AG04449 (cell line): ENCODE data around the gene SNRPD2.
A peak's percentile ranks its signal among the peaks of the same experiment; 100 is the strongest.

Source experiments
- CTCF ChIA-PET: fragments of 350-600 bp; formaldehyde crosslinking; extraction: SDS; loops from one replicate; lab custom pipeline; 2021; ENCODE audit warnings: antibody characterized with exemption; lab: Yijun Ruan, JAX
- POLR2A ChIA-PET: fragments of 400-600, 350-600 bp; formaldehyde crosslinking; extraction: SDS; loops from one replicate; lab custom pipeline; 2020; ENCODE audit warnings: antibody characterized with exemption, inconsistent platforms; lab: Yijun Ruan, JAX
- DNase-seq: peaks from one replicate; pipeline ENCODE4 v3.0.0-alpha.2; 2010; ENCODE audit warnings: low read depth, low spot score
- H3K4me3 ChIP-seq: 2 replicates; pipeline ENCODE4 v1.5.1; 2011; ENCODE audit warnings: low read depth, mild to moderate bottlenecking, control low read depth, low read length
- TF ChIP-seq, protein P1 (sequence below): IDR thresholded peaks from one replicate; pipeline ENCODE4 v1.5.1; 2011; ENCODE audit warnings: mild to moderate bottlenecking, moderate library complexity, low read length, control low read depth, inconsistent platforms; ENCODE audit not compliant: insufficient read depth; ENCODE audit errors: missing control alignments

SNRPD2 gene

DNA sequence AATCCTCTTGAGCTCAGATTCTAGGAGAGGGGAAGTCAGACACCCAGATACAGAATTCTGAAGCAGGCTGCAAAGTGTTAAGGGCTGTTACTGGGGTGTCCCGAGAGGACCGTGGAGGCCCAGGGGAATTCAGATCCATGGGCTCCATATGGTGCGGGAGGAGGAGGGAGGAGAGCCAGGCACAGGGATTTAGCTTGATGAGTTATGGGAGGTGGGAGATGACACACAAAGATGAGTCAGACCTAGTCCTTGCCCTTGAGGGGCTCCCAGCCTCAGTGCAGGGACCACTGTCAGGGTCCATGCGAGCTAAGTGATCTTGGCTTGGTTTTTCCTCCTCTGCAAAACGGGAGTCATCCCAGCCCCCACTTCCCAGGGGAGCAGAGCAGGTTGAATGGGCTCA is 38.1 kb downstream of the SNRPD2 start:
- no peak for DNase-seq
- no peak overlapping the region for H3K4me3 ChIP-seq
- CTCF ChIA-PET = interaction anchor here (0.6 to 1.8 kb wide), 5 partner anchors 7 to 168 kb away, joined by 3 to 5 read pairs (median 3); partner anchors contain the start of gene GIPR
- TF ChIP-seq, protein P1, sequence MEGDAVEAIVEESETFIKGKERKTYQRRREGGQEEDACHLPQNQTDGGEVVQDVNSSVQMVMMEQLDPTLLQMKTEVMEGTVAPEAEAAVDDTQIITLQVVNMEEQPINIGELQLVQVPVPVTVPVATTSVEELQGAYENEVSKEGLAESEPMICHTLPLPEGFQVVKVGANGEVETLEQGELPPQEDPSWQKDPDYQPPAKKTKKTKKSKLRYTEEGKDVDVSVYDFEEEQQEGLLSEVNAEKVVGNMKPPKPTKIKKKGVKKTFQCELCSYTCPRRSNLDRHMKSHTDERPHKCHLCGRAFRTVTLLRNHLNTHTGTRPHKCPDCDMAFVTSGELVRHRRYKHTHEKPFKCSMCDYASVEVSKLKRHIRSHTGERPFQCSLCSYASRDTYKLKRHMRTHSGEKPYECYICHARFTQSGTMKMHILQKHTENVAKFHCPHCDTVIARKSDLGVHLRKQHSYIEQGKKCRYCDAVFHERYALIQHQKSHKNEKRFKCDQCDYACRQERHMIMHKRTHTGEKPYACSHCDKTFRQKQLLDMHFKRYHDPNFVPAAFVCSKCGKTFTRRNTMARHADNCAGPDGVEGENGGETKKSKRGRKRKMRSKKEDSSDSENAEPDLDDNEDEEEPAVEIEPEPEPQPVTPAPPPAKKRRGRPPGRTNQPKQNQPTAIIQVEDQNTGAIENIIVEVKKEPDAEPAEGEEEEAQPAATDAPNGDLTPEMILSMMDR = no peak
- POLR2A ChIA-PET = no interaction called here

DNA sequence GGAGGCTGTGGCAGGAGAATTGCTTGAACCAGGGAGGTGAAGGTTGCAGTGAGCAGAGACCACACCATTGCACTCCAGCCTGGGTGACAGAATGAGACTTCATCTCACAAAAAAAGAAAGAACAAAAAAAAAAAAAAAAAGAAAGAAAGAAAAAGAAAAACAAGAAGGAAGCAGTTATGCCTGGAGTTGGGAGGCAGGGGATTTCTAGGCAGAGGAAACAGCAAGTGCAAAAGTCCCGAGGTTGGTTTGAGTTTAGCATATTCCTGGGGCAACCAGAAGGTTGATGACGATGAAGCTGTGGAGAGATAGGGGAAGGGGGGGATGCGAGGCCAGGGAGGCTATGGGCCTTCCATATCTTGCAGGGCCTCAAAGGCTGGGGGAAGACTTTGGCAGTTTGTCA is 41.0 kb downstream of the SNRPD2 start:
- DNase-seq = no peak
- H3K4me3 ChIP-seq = no peak overlapping the region
- POLR2A ChIA-PET = no interaction called here
- CTCF ChIA-PET = interaction anchor here (1.2 to 1.7 kb wide), 2 partner anchors 10 to 166 kb away, joined by 3 to 7 read pairs; no protein-coding TSS in a partner anchor
- TF ChIP-seq, protein P1 = no peak

DNA sequence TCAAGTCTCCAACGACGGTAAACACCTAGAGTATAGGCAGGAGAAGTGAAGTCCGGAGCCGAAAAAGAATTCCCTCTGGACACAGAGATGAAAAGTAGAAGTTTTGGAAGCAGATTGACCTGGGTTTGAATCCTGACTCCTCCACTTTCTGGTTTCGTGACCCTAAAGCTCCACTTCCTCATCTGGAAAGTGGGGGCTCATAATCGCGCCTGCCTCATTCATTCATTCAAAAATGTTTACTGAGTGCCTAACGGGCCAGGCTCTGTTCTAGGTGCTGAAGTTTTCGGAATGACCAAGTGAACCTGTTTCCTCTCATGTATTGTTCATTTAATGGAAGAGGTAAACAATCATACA is 45.4 kb downstream of the SNRPD2 start:
- H3K4me3 ChIP-seq = peak overlapping the region; percentile 63
- ChIA-PET CTCF (interaction anchor here (0.9 to 6.3 kb wide), 14 partner anchors 15 to 207 kb away, joined by 3 to 67 read pairs (median 4); partner anchors contain the start of gene QPCTL), POLR2A (interaction anchor here (1.0 kb wide), 1 partner anchor 62 kb away, joined by 4 read pairs; no protein-coding TSS in a partner anchor)
- TF ChIP-seq, protein P1 = no peak
- no peak for DNase-seq

DNA sequence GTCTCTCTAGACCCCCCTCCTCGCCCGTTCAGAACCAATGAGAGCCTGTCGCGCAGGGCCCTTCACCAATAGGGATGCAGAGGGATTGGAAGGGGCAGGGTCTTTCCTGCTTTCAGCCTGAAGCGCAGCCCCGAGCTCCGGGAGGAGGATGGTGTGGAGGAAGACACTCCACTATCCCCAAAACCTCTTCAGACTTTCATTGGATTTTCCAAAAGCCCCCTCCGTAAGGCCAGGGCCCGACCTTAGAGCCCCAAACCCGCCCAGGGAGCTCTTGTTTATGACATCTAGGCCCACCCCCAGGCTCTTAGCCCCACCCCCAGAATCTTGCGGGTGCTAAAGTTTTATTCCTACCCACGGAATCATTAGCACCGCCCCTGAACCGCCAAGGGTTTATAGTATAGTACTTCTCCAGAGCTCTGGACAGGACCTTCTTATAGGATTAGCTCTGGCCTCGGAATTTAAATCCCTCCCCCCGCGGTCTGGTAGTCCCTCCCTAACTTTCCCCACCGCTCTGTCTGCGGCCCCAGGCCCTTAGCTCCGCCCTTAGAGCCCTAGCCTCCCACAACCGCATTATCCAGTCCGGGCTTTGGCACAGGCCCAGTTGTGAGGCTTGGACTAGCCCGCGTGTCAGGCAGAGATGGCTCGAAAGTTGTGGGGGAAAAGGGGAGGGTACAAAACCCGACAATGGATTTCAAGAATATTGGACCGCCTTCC is 46.0 kb downstream of the SNRPD2 start:
- DNase-seq = no peak
- TF ChIP-seq, protein P1 = no peak
- ChIA-PET CTCF (interaction anchor here (0.7 to 6.3 kb wide), 17 partner anchors 15 to 206 kb away, joined by 3 to 67 read pairs (median 3); partner anchors contain the start of gene QPCTL), POLR2A (interaction anchor here (1.0 kb wide), 2 partner anchors 39 to 62 kb away, joined by 4 to 5 read pairs; no protein-coding TSS in a partner anchor)
- peak overlapping the region; percentile 63 for H3K4me3 ChIP-seq

DNA sequence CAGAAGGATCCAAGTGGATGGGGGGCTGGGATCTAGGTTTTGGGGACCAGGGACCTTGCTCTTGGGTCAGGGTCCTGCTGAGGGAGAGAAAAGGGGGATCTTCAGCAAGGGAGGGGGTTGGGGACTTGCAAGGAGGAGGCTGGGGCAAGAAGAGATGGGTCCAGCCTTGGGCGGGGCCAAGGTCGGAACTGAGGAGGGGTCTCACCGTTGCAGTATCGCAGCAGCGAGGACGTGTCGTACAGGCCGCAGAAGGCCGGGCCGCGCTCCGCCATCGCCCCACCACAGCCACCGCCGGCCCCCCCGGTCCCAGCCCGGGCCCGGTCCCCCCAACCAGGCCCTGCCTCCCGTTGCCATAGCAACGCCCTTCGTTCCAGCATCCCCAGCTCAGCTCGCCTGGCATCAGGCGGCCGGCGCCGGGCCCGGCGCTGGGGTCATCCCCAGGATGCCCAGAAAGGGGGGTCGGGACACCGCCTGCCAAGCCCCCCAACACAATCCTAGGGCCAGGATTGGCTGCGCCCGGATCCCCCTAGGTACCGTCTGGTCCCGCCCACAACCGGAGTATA is 46.6 kb downstream of the SNRPD2 start:
- POLR2A ChIA-PET = interaction anchor here (1.0 kb wide), 2 partner anchors 38 to 61 kb away, joined by 4 to 5 read pairs; no protein-coding TSS in a partner anchor
- no peak for DNase-seq
- H3K4me3 ChIP-seq = peak overlapping the region; percentile 63
- TF ChIP-seq, protein P1 = no peak
- CTCF ChIA-PET = interaction anchor here (0.7 to 6.3 kb wide), 14 partner anchors 14 to 205 kb away, joined by 3 to 67 read pairs (median 4); partner anchors contain the start of gene QPCTL
